Cardiac muscle cell (in vitro differentiated cells and primary cell): ENCODE results near the gene BCL2L1. TPM values are rescaled to one million over a fixed set of nuclear protein-coding genes. Genes with fewer than 3 reads are reported as not detected.

Experiments used
- DNase-seq, 2 donors: peaks; one replicate each; pipeline versions ENCODE4 v3.0.0 to v3.0.0-alpha.2; 2010 to 2017; ENCODE audit warnings: low read depth in 1 of 2, low spot score in 1 of 2
- H3K27ac ChIP-seq: fragments of 200-600 bp; sonication (generic); 2 replicates; pipeline ENCODE4 v1.5.1; 2016
- H3K27me3 ChIP-seq: fragments of 200-600 bp; sonication (generic); 2 replicates; pipeline ENCODE4 v1.6.0; 2016; ENCODE audit warnings: control low read depth
- H3K36me3 ChIP-seq: fragments of 200-600 bp; sonication (generic); 2 replicates; pipeline ENCODE4 v1.5.1; 2016; ENCODE audit warnings: control low read depth
- H3K4me1 ChIP-seq: fragments of 200-600 bp; sonication (generic); 2 replicates; pipeline ENCODE4 v1.8.1; 2017; ENCODE audit warnings: low read depth, mild to moderate bottlenecking, mixed run types
- H3K4me3 ChIP-seq: fragments of 200-600 bp; sonication (generic); 2 replicates; pipeline ENCODE4 v1.5.1; 2016; ENCODE audit warnings: mild to moderate bottlenecking
- H3K9me3 ChIP-seq: fragments of 200-600 bp; sonication (generic); 2 replicates; pipeline ENCODE4 v1.5.1; 2017; ENCODE audit warnings: low read depth, mild to moderate bottlenecking, control low read depth
- polyA plus RNA-seq: library from polyadenylated mRNA; unstranded; fragments of >200 nt; fragmentation: Nextera tagmentation; extraction: Ambion mirVana; gene quantifications from 2 replicates; pipeline ENCODE4 v1.2.1, GENCODE V29; 2016
- total RNA-seq: library from RNA; depleted of rRNA; stranded (reverse); fragments of >200 nt; gene quantifications from 2 replicates; pipeline ENCODE4 v1.2.3, GENCODE V29; 2016
- TF ChIP-seq, protein P1 (sequence below): IDR thresholded peaks from 2 replicates; pipeline ENCODE4 v1.5.1; 2012; ENCODE audit warnings: low read depth, mild to moderate bottlenecking, low read length

The BCL2L1 gene
- total and polyA plus RNA-seq, 2 experiments from 2014 or later = 40.5 to 74.6 TPM

DNA sequence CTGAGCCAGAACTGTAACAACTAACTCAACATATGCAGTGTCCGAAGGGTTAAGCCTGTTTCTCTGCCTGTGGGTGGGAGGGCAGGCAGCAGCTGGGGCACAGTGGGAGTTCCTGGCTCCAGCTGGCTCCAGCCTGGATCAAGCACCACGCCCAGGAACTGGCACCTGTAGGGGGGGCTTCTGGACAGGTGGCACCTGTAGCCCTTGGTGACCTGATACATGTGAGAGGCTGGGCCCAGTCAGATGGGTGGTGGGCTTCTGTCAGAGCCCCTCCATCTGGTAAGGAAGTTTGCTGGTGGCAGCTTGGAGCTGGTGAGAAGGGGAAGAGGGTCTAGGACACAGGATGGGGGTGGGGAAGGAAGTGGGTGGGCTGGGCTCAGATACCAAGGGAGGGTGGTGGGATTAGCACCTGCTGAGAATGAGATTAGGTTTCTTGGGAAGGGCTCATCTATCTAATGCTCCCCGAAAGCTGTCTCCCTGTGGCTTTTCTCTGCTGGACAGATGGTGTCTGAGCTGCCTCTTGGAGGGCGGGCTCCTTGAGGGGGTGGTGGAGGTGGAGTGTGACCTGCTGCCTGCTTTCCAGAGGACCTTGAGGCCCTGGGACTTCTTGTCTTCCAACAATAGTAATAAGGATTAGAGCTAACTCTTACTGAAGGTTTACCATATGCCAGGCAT lies 28.5 kb downstream of the BCL2L1 start:
- no peak for DNase-seq
- H3K27ac ChIP-seq = no peak overlapping the region

GRCh38 chr20:31693402-31693801 lies 29.3 kb downstream of the BCL2L1 start:
- peaks cover 10% of the 10 kb centered on the region for H3K4me1 ChIP-seq
- no peak for DNase-seq
- H3K4me3 ChIP-seq = no peak overlapping the region
- no peak overlapping the region for H3K27ac ChIP-seq
- TF ChIP-seq, protein P1, sequence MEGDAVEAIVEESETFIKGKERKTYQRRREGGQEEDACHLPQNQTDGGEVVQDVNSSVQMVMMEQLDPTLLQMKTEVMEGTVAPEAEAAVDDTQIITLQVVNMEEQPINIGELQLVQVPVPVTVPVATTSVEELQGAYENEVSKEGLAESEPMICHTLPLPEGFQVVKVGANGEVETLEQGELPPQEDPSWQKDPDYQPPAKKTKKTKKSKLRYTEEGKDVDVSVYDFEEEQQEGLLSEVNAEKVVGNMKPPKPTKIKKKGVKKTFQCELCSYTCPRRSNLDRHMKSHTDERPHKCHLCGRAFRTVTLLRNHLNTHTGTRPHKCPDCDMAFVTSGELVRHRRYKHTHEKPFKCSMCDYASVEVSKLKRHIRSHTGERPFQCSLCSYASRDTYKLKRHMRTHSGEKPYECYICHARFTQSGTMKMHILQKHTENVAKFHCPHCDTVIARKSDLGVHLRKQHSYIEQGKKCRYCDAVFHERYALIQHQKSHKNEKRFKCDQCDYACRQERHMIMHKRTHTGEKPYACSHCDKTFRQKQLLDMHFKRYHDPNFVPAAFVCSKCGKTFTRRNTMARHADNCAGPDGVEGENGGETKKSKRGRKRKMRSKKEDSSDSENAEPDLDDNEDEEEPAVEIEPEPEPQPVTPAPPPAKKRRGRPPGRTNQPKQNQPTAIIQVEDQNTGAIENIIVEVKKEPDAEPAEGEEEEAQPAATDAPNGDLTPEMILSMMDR = no peak
- no peaks in the 10 kb centered on the region for H3K36me3 ChIP-seq
- H3K9me3 ChIP-seq = no peaks in the 10 kb centered on the region
- H3K27me3 ChIP-seq = no peaks in the 10 kb centered on the region

More for the DNA sequence above, 28.5 kb downstream of the BCL2L1 start:
- Histone ChIP-seq H3K4me1 (peaks cover 10% of the 10 kb centered on the region), H3K4me3 (no peak overlapping the region), H3K36me3 (no peaks in the 10 kb centered on the region), H3K27me3 (no peaks in the 10 kb centered on the region), H3K9me3 (no peaks in the 10 kb centered on the region)
- TF ChIP-seq, protein P1 = no peak

DNA sequence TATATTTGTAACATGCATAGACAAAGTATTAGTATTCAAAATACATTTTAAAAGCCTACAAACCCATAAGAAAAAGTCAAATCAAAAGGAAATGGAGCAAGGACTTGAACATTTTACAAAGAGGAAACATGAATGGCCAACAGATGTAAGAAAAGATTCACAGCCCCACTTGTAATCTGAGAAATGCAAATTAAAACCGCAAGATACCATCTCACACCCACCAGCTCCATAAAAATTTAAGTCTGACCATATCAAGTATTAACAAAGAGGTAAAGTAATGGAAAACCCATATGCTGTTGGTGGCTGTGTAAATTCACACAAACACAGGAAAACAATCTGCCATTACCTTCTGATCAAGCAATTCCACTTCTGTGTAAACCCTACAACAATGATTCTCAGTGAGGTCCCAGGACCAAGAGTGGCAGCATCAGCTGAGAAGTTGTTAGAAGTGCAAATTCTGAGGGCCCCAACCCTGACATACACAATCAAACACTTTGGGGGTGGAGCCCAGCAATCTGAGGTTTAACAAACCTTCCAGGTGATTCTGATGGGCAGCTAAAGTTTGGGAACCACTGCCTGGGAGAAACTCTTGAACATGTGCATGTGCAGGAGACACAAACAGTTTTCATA lies 30.9 kb downstream of the BCL2L1 start:
- H3K4me3 ChIP-seq = no peak overlapping the region
- DNase-seq = peak in 1 of 2 donors; percentile 33
- H3K36me3 ChIP-seq = no peaks in the 10 kb centered on the region

DNA sequence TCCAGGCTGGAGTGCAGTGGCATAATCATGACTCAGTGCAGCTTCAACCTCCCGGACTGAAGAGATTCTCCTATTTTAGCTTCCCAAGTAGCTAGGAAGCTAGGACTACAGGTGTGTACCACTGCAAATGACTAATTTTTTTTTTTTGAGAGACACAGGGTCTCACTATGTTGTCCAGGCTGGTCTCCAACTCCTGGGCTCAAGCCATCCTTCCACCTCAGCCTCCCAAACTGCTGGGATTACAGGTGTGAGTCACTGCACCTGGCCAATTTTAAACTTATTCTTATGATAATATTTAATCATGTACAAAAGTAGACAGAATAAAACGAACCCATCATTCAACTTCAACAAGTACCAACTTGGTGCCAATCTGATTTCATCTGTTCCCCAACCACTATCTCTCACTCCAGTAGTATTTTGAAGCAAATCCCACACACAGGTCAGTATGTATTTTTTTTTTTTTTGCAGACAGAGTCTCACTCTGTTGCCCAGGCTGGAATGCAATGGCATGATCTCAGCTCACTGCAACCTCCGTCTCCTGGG lies 32.5 kb downstream of the BCL2L1 start:
- peaks cover 10% of the 10 kb centered on the region for H3K4me1 ChIP-seq
- no peak overlapping the region for H3K4me3 ChIP-seq
- H3K36me3 ChIP-seq = no peaks in the 10 kb centered on the region
- no peaks in the 10 kb centered on the region for H3K27me3 ChIP-seq
- H3K9me3 ChIP-seq = no peaks in the 10 kb centered on the region
- no peak for DNase-seq
- TF ChIP-seq, protein P1 = no peak
- H3K27ac ChIP-seq = no peak overlapping the region

More for the DNA sequence above, 30.9 kb downstream of the BCL2L1 start:
- TF ChIP-seq, protein P1 = no peak
- peaks cover 10% of the 10 kb centered on the region for H3K4me1 ChIP-seq
- H3K9me3 ChIP-seq = no peaks in the 10 kb centered on the region
- no peaks in the 10 kb centered on the region for H3K27me3 ChIP-seq
- H3K27ac ChIP-seq = peak overlapping the region; percentile 57

GRCh38 chr20:31689141-31689540 lies 33.5 kb downstream of the BCL2L1 start:
- no peak for DNase-seq
- TF ChIP-seq, protein P1 = no peak
- Histone ChIP-seq H3K27ac (no peak overlapping the region), H3K36me3 (no peaks in the 10 kb centered on the region), H3K4me3 (no peak overlapping the region), H3K9me3 (no peaks in the 10 kb centered on the region), H3K4me1 (peaks cover 6% of the 10 kb centered on the region), H3K27me3 (no peaks in the 10 kb centered on the region)
